Fibroblast of upper back skin (primary cell): ENCODE results near the gene MAP4K5.

Source experiments
- DNase-seq: peaks from one replicate; pipeline ENCODE4 v3.0.0-alpha.2; 2013

Gene MAP4K5

GRCh38 chr14:50475460-50475859 lies 56.9 kb downstream of the MAP4K5 start:
- DNase-seq: no peak

- peak; percentile 12 for DNase-seq
These were observed 60.4 kb downstream of the MAP4K5 start for GRCh38 chr14:50471838-50472465.

GRCh38 chr14:50469982-50470381 lies 62.4 kb downstream of the MAP4K5 start:
- DNase-seq: no peak

GRCh38 chr14:50462111-50462510 lies 70.3 kb downstream of the MAP4K5 start:
- DNase-seq: no peak

- DNase-seq: no peak
These were observed 78.5 kb downstream of the MAP4K5 start for GRCh38 chr14:50453869-50454268.

- DNase-seq: peak; percentile 81
These were observed 79.2 kb downstream of the MAP4K5 start for GRCh38 chr14:50452979-50453705.

GRCh38 chr14:50452296-50452695 lies 80.1 kb downstream of the MAP4K5 start:
- DNase-seq: no peak

- no peak for DNase-seq
These were observed 80.5 kb downstream of the MAP4K5 start for GRCh38 chr14:50451854-50452253.

- DNase-seq: peak; percentile 26
These were observed 84.9 kb downstream of the MAP4K5 start for GRCh38 chr14:50447461-50447860.

- no peak for DNase-seq
These were observed 97.8 kb downstream of the MAP4K5 start for GRCh38 chr14:50434528-50434927.

GRCh38 chr14:50432131-50432530 lies 100.2 kb downstream of the MAP4K5 start:
- no peak for DNase-seq

GRCh38 chr14:50425816-50426215 lies 106.6 kb downstream of the MAP4K5 start:
- peak; percentile 89 for DNase-seq

GRCh38 chr14:50425105-50425504 lies 107.3 kb downstream of the MAP4K5 start:
- no peak for DNase-seq

GRCh38 chr14:50423529-50423928 lies 108.8 kb downstream of the MAP4K5 start:
- DNase-seq: no peak

GRCh38 chr14:50421499-50421898 lies 110.9 kb downstream of the MAP4K5 start:
- no peak for DNase-seq

- peak; percentile 39 for DNase-seq
These were observed 114.5 kb downstream of the MAP4K5 start for GRCh38 chr14:50417853-50418252.

GRCh38 chr14:50410921-50411320 lies 121.4 kb downstream of the MAP4K5 start:
- peak; percentile 87 for DNase-seq

GRCh38 chr14:50410071-50410470 lies 122.3 kb downstream of the MAP4K5 start:
- DNase-seq: no peak

GRCh38 chr14:50407111-50407812 lies 125.1 kb downstream of the MAP4K5 start:
- DNase-seq: peak; percentile 76

GRCh38 chr14:50403419-50403818 lies 128.9 kb downstream of the MAP4K5 start:
- no peak for DNase-seq

- DNase-seq: no peak
These were observed 129.4 kb downstream of the MAP4K5 start for GRCh38 chr14:50402965-50403364.

GRCh38 chr14:50400461-50400860 lies 131.9 kb downstream of the MAP4K5 start:
- no peak for DNase-seq

- DNase-seq: peak; percentile 35
These were observed 132.9 kb downstream of the MAP4K5 start for GRCh38 chr14:50399251-50400032.
